ENCODE results near the gene NRL. TPM values are rescaled to one million over a fixed set of nuclear protein-coding genes. Genes with fewer than 3 reads are reported as not detected.
"Not testable (repeated sequence)": the region's sequence is repeated elsewhere in the genome, so short reads cannot be mapped to it uniquely, and the experiment has no call there.

The NRL gene
- total and polyA plus RNA-seq, 9 of the 15 experiments (the other 6 are each of a cell fraction or from before 2014, with no cell fraction given), result 0.07 to 2.7 (median 1.4) TPM; not detected in 1

DNA sequence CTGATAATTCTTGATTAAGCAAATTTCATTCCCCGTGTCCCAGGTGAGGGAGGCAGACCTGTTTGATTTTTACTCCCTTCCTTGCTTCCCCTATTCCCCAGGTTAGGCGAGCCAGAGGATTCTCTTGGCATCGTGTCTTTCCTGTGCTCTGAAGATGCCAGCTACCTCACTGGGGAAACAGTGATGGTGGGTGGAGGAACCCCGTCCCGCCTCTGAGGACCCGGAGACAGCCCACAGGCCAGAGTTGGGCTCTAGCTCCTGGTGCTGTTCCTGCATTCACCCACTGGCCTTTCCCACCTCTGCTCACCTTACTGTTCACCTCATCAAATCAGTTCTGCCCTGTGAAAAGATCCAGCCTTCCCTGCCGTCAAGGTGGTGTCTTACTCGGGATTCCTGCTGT lies 64.0 kb downstream of the NRL start:
- DNase-seq (ENCODE audit: extremely low read depth in 1 of 4, low spot score in 3 of 4); FAIRE-seq; H3K9me3 ChIP-seq (replicated peaks; ENCODE audit: control insufficient read depth, insufficient read depth, low read depth, low read length); H3K9ac ChIP-seq (ENCODE audit: insufficient read depth in 1 of 2, low read depth in 2 of 2, low read length in 2 of 2); H3K4me3 ChIP-seq; H3K79me2 ChIP-seq (ENCODE audit: control insufficient read depth, insufficient read depth, low read length); H4K20me1 ChIP-seq (replicated peaks; ENCODE audit: control insufficient read depth, insufficient read depth, low read length); H3K36me3 ChIP-seq (ENCODE audit: control insufficient read depth, insufficient read depth, low read length); H3K9me1 ChIP-seq (ENCODE audit: control insufficient read depth, insufficient read depth, low read length); H3K4me2 ChIP-seq (ENCODE audit: insufficient read depth, low read length); POLR2A ChIA-PET; CTCF ChIA-PET (ENCODE audit: low intra/inter-chr PET ratio); BruUV-seq (replicated peaks); H2AFZ ChIP-seq (ENCODE audit: low read depth, low read length); H3K27ac ChIP-seq (ENCODE audit: extremely low read depth, low read depth, low read length); ATAC-seq; intact Hi-C loops (cut with micrococcal nuclease): not testable (repeated sequence)
- H3K4me1 ChIP-seq (replicated peaks in 1 of 2; ENCODE audit: control insufficient read depth in 2 of 2, insufficient read depth in 2 of 2, low read length in 2 of 2), result peaks cover 9 to 20% of the 10 kb centered on the region in 2 experiments; a peak in 3 of 5 replicates
- H3K27me3 ChIP-seq (ENCODE audit: control insufficient read depth in 2 of 2, insufficient read depth in 2 of 2, low read length in 2 of 2), result peaks cover 0 to 25% of the 10 kb centered on the region in 2 experiments; a peak in 2 of 5 replicates
- in situ Hi-C loops (cut with MboI), result loop anchor here (10.0 kb wide), 1 partner anchor 384 kb away; no protein-coding TSS in a partner anchor
- 43% methylated on average over 4 of the region's 8 CpGs for WGBS (ENCODE audit: insufficient coverage, low coverage, missing lambda C conversion rate)

DNA sequence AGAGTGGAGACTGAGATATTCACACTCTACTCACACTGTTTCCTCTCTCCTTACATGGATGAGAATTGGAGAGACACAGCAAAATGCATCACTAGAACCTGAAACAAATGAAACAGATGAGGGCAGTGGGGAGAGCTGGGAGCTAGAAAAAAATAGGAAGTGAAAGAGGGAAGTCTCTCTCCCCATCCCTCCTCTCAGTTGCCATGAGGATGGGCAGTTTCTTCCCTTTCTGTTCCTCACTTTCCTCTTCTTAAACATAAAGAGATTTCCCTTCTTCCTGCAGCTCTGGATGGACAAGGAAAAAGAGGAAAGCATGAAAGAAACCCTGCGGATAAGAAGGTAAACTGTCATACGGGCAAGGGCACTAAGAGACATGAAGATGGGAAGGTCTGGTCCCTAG lies 65.7 kb downstream of the NRL start:
- peak; percentile 41; the same call in 1 of the 2 replicates for TF ChIP-seq SPI1 (IDR thresholded peaks at IDR 0.05; ENCODE audit: borderline replicate concordance, low read depth, low read length)
- H3K9ac ChIP-seq (ENCODE audit: insufficient read depth in 1 of 2, low read depth in 2 of 2, low read length in 2 of 2); H2AFZ ChIP-seq (ENCODE audit: low read depth, low read length); H3K9me3 ChIP-seq (replicated peaks; ENCODE audit: control insufficient read depth, insufficient read depth, low read depth, low read length); H3K36me3 ChIP-seq (ENCODE audit: control insufficient read depth, insufficient read depth, low read length); intact Hi-C loops (cut with micrococcal nuclease); H3K4me2 ChIP-seq (ENCODE audit: insufficient read depth, low read length); DNase-seq (ENCODE audit: extremely low read depth in 1 of 4, low spot score in 3 of 4); H4K20me1 ChIP-seq (replicated peaks; ENCODE audit: control insufficient read depth, insufficient read depth, low read length); ATAC-seq; H3K27me3 ChIP-seq (ENCODE audit: control insufficient read depth in 2 of 2, insufficient read depth in 2 of 2, low read length in 2 of 2); H3K9me1 ChIP-seq (ENCODE audit: control insufficient read depth, insufficient read depth, low read length); H3K27ac ChIP-seq (ENCODE audit: extremely low read depth, low read depth, low read length); FAIRE-seq; in situ Hi-C loops (cut with MboI); H3K4me3 ChIP-seq; H3K79me2 ChIP-seq (ENCODE audit: control insufficient read depth, insufficient read depth, low read length); POLR2A ChIA-PET; BruUV-seq (replicated peaks); CTCF ChIA-PET (ENCODE audit: low intra/inter-chr PET ratio): not testable (repeated sequence)
- peaks cover 9 to 20% of the 10 kb centered on the region in 2 experiments; a peak in 3 of 5 replicates for H3K4me1 ChIP-seq (replicated peaks in 1 of 2; ENCODE audit: control insufficient read depth in 2 of 2, insufficient read depth in 2 of 2, low read length in 2 of 2)
- WGBS (ENCODE audit: insufficient coverage, low coverage, missing lambda C conversion rate), result no CpG with 5 or more reads among the region's 2 CpGs
